ENCODE data around the gene PAXIP1.

PAXIP1 gene

DNA sequence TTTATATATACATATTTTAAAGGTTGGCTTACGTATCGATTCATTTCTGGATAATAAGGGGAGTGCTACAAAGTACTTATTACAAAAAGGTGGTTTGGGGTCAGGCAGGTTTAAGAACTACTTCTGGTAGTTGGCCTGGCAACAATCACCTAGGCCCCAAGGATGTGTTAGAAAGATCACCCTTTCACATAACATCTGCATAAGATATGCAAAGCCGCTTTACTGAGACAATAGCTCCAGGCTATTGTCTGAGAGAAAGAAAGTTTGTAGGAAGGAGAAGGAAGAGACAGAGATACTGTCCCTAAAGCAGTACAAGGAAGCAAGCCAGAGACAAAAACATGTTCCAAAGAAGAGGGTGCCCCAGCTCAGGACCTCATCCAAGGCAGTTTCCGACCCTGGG lies 6.2 kb downstream of the PAXIP1 start:
- no peak for DNase-seq (ENCODE audit: low spot score)

DNA sequence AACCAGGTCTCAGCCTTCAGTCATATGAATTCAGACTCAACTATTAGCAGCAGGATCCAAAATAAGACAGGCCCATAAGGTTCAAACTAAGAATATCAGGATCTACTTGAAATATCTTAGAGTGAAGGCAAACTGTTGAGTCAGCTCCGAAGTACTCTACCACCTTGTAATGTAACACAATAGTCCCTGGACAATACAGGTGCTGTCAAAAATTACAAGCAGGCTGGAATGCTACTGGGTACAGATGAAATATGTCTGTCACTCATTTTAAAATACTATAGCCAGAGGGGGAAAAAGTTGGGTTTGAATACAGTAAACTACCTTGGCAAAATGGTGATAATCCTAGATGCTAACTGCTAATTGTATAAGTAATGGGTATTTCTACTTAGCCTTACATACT lies 6.8 kb downstream of the PAXIP1 start:
- no peak for DNase-seq (ENCODE audit: low spot score)

DNA sequence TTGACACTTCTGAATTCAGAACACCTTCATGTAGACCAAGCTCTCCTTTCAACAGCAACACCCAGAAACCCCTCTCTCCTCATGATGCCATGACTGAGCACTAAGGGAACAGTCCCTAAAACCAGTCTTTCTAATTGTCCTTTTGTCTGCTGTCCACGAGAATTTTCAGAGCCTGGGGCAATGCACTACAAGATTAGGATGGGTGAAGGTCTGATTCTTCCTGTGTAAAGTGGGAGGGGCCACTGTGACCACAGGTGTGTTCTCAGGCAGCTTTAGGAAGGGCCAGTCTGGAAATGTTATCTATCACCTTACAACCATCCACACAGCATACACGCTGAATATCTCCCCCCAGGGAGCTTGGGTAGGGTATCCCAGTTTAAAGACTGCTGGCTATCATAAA lies 7.9 kb downstream of the PAXIP1 start:
- DNase-seq (ENCODE audit: low spot score) = no peak

DNA sequence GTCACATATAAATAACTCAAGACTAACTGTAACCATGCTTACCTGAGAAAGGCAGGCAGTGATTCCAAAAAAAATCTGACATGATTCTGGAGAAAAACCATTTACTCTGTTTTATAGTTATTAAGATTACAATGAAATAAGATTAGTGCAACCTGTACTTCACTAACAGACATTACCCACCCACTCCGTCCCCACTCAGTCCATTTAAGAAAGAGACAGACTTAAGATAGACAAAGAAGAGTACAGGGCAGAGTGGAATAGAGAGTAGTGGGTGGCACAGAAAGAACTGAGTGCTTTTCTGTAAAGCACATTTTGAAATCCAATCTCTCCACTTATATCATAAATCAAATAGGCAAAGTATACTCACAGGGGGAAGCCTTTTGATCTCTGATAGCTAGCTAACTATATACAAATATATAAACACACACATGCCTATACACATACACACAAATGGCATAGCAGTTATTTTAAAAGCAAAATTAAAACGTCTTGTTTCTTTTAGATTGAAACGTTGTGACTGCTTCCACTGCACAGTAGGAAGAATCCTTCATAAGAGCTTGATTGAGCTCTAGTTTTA lies 11.9 kb downstream of the PAXIP1 start:
- no peak for DNase-seq (ENCODE audit: low spot score)

DNA sequence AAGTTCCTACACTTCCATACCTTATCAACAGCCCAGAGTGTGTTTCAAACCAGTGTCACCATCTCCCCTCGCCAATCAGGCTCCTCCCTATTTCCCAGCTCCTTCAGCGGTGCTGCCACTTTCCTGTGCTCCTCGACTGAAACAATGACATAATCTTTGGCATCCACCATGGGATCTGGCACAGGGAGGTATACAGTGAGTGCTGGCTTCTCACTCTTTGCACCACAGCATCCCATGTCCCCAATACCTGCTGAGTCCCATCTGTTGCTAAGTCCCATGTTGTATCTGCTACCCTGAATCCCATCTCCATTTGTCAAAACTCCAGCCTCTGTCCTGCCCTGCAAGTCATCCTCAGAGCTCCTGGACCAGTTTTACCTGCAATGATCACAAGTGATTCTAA lies 15.4 kb downstream of the PAXIP1 start:
- DNase-seq (ENCODE audit: low spot score) = no peak

DNA sequence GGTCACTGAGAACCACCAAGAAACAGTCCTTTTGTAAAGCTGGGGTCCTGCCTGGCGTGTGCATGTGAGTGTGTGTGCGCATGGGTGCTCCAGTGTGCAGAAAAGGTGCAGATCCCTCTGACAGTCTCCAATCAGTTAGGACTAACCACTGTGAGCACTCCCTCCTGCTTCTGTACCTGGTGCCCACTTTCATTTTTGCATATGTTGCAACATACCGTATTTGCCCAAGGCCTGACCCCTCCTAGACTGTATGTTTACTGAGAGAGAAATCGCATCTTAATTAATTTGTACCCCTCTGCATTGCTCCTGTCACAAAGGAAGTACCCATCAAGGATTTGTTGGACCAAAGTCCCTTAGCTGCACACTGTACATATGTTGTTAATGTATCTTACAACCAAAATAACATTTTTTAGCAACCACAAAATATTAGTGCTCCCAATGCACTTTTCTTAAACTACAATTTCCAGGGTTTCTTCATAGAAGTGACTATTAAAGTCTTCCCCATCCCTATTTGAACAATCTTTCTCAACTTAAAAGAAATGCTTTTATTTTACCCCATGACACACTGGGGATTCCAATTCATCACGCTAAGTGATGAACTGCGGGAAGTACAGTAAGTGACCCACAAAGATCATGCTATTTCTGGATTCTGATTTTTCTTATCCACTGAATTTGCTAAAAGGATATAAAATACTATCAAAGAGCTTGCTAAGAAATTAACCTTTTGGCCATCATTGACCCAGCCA lies 16.6 kb downstream of the PAXIP1 start:
- no peak for DNase-seq (ENCODE audit: low spot score)

DNA sequence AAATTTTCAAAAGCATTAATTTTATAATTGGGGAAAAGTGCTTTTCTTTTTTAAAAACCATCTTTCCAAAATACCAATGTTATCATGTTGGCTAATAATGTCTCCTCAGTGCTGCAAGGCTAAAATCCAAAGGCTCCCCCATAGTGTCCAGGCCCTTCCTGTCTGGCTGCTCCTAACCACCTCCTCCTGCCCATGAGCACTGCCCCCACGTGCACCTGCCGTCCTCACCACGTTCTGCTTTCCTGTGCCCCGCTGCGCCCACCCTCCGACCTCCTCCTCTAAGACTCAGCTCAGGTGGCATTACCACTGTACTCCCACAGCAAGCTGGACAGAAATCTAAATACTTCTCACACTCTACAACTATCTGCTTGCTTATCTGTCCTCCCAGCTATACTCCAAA lies 17.7 kb downstream of the PAXIP1 start:
- no peak for DNase-seq (ENCODE audit: low spot score)

DNA sequence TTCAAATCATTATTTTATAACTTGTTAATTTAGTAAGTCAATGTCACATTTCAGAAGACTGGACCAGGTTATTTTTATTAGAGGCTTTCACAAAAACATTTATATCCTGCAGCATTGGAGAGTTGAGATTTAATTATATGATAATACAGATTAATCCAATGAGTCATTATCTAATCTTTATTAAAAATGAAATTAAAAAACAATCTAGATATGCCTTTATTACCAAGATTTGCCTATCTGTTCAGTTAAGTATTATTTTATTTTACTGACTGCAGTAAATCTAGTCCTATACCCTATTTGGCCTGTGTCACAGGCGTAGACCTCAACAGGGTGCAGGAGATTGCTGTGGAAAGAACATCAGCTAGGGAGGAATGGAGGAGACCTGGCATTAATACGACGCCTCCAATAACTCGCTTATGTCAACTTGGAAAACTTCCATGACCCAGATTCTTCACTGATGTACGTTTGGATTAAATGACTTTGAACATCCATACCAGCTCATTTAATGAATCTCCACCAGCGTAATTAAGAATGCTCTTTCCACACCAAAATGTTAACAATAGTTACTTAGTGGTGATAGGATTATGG lies 18.2 kb downstream of the PAXIP1 start:
- DNase-seq (ENCODE audit: low spot score) = no peak

DNA sequence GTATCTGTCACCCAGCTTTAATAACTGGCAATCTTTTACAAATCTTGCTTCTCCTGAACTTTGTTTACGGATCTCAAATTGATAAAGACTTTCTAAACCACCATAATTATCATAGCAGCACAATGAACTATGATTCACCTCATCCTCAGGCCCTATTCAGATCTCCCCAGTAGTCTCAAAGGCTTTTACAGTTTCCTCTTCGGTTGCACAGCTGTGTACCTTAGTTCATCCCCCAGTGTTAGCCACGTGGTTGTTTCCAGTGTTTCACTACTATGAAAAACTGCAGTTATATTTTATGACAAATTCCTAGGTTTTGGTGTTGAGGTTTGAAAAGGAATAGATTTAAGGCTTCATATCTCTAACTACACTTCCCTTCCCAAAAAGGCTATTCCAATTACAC lies 24.9 kb downstream of the PAXIP1 start:
- no peak for DNase-seq (ENCODE audit: low spot score)

DNA sequence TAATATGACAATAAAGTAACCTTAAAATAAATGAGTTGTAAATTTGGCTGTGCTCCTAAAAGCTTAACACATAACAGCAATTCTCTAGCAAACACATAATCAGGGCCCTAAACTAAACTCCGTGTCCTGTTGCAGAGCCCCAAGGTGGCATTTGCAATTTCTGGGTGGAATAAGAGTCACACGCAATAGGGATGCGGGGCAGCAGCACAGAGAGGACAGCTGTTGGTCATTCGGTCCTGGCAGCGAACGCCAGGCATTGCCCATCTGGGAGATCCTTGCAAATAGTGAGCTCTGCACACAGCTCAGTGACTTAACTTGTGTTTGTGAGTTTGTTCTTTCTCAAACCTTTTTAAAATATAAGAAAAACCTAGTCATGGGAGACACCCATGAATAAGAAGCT lies 25.7 kb downstream of the PAXIP1 start:
- DNase-seq (ENCODE audit: low spot score) = no peak

DNA sequence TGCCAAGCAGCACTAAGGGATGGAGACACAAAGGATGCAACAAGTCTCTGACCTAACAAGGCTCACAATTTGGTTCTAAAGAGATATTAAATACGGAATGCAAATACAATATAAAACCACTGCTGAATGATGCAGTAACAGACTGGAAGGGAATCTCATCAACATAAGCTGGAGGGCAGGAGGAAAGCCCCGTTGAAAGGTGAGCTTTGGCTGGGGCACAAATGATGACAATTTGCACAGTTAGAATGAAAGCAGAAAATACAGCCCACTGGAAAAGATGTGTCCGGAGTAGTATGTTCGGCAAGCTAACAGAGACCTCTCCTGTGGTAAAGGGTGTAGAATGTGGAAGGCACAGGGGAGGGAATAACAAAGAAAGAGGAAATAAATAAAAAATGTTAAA lies 26.1 kb downstream of the PAXIP1 start:
- DNase-seq (ENCODE audit: low spot score) = no peak

DNA sequence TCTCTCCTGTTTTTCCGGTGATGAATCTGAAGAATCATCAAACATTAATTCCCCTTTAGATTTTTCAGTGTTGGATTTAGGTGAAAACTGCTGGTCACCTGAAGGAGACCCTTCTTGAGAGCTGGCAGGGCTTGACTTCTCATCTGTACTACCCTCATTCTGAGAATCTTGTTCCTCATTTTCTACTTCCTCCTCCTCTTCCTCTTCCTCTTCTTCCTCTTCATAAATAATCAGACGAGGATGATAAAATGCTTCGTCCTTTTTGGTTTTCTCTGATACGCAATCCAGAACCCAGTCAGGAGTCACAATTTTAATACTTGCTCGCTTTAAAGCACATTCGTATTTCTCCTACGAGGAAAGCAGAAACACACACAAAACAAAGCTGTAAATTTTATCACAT lies 26.9 kb downstream of the PAXIP1 start:
- no peak for DNase-seq (ENCODE audit: low spot score)

DNA sequence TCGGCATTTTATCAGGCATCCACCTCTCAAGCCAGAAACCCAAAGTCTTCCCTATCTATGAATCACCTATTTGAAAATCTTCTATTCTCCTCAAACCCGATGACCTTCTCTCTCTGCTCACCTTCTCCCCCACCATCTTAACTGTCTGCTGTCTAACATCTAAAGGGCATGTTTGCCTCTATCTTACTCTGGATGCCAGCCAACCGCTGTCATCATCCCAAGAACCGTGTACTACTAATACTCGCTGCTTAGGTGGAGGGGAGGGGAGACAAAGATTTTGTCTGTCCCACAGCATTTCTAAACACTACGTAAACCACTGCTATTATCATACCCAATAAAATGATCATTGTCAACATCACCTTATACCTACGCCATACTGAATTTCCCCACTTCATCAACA lies 29.5 kb downstream of the PAXIP1 start:
- no peak for DNase-seq (ENCODE audit: low spot score)

DNA sequence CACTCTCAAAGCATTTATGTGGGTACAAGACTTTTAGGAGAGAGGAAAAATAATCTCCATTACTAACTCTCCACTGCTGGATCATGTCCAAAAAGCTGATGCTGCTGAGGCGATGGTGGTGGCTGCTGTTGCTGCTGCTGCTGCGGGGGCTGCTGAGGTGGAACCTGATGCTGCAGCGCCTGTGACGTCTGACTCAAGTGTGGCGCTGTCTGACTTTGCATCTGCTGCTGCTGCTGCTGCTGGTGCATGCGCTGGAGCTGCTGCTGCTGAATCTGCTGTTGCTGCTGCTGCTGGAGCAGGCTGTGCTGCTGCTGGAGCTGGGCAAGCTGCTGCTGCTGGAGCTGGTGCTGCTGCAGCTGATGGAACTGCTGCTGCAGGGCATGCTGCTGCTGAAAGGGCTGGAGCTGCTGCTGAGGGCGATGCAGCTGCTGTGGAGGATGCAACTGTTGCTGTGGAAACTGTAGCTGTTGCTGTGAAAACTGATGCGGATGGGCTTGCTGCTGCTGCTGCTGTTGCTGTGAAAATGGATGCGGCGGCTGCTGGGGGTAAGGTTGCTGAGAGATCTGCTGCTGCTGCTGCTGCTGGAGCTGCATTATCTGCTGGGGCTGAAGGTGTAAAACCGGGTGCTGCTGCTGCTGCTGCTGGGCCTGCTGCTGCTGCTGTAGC lies 34.5 kb downstream of the PAXIP1 start:
- no peak for DNase-seq (ENCODE audit: low spot score)

DNA sequence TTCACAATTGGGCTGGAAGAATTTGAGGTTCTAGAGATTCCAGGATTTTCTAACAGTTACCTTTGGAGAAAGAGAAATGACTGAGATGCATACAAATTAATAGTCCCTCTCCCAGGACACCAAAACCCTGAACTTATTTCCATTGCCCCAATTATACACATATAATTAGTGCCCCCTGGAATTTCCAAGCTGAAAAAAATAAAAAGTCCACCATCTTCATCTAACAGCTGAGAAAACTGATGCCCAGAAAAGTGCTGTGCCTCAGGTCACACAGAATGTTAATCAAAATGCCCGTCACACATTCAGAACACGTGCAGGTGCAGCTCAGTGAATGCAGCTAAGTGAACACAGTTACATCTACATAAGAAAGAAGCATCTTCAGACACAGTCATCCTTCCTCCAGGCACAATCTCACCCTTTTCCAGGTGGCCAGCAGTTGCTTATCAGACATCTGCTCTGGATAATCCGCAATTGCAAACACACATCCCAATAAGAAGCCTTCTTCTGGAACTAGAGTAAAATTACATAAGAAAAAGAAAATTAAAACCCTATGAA lies 35.4 kb downstream of the PAXIP1 start:
- DNase-seq (ENCODE audit: low spot score) = no peak

DNA sequence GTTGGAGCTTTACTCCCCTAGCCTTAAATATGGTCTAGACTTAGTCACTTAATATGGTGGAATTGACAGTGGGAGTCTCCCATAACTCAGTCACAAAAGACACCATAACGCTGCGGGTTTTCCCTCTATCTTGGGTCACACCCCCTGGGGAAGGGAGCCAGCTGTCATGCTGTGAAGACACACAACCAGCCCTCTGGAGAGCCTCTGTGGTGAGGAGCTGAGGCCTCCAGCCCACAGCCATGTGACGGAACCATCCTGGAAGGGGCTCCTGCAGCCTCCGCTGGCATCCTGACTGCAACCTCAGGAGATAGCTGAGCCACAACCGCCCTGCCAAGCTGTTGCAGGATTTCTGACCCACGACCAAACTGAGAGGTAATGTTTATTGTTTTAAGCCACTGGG lies 37.9 kb downstream of the PAXIP1 start:
- no peak for DNase-seq (ENCODE audit: low spot score)

DNA sequence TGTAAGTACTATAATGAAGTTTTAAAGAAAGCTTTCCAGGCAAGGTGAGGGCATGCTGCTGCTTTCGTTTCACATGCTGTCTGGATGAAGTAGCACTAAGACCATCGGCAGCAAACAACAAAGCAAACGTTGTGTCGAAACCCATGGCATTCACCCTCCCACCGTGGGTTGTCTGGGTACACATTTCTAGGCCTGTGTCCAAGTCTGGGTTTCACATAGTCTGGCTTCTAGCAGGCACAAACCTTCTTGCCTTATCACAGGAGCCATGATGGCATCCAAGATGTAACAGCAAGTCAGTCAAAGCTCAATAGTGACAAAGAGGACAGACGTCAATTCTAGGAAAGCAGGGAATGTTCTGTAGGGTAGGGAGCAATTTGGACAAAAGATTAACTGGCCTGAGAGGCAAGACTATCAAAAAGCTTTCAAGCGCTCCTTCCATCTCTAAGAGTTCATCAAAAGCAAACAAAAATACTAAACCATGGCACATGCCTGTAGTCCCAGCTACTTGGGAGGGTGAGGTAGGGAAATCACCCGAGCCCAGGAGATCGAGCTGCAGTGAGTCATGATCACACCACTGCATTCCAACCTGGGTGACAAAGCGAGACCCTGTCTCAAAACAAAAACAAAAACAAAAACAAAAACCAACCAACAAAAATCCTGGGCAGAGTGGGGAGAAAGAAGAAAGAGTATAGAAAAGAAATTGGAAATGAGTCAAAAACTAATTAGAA lies 42.7 kb downstream of the PAXIP1 start:
- DNase-seq (ENCODE audit: low spot score) = peak; percentile 23

DNA sequence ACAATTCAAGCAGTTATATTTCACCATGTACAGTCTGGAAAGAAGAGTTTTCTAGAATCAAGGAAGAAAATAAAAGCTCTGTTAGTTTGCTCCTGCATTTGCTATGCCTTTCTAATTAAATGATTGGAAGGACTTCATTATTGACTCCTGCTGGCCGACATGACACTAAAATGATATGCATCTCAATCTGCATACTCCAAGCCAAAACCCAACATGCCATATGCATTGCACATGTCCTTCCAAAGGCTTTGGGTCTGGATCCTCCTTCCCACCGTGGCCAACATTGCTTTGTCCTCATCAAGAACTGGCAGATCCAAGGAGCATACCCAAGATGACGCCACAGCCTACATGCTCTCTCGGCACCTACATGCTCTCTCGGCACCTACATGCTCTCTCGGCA lies 46.5 kb downstream of the PAXIP1 start:
- no peak for DNase-seq (ENCODE audit: low spot score)

DNA sequence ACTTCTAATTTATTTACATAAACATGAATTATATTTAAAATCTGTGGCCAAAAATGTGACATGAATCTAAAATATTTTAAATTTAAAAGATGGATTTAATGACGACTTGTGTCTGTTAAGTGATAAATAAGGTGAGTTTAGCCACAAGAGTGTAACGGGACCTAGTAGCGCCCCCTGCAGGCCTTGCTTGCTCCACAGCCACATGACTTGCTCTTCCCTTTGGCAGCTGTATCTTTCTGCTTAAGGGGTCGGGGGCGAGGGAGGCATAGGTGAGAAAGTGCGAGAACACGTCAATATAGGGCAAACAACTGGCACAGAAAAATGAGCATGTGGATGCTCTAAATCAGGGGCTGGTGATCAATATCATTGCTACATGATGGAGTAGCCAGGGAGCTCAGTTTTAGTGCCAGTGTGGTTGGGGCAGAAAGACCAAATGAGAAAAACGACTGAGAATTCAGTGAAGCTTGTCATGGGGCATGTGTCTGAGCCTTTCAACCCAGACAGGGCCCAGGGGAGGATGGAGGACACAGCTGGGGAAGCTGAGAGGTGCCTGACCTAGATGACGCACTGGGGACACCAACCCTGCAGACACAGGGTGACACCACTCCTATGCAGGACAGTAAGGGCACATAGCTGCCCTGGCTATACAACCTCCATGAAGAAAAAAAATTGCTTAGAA lies 49.8 kb downstream of the PAXIP1 start:
- peak; percentile 48 for DNase-seq (ENCODE audit: low spot score)

DNA sequence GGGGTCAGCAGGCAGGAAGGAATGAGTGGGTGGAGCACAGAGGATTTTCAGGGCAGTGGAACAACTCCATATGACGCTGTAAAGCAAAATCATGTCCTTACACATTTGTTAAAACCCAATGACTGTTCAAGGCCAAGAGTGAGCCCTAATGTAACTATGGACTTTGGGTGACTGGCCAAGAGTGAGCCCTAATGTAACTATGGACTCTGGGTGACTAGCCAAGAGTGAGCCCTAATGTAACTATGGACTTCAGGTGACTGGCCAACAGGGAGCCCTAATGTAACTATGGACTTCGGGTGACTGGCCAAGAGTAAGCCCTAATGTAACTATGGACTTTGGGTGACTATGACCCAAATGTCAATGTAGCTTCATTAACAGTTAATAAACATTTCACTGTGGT lies 52.0 kb downstream of the PAXIP1 start:
- no peak for DNase-seq (ENCODE audit: low spot score)

DNA sequence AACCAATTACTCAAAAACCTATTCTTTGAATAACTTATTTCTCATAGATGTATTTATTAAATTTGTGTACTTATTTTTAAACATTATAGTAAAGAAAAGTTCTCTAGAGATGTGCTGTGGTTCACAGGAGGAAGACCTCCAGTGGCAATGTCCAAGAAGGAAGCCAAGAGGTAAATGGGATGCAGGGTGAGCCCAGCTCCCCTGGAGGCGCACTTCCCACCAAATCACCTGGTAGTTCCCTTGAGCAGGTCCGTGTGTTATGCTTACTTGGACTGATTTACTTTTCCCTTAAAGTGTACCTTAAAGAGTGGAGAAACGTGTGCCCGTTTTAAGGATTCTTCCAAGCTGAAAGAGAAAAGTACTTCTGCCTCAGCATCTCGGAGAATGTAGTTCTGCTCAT lies 55.3 kb downstream of the PAXIP1 start:
- DNase-seq (ENCODE audit: low spot score) = no peak

DNA sequence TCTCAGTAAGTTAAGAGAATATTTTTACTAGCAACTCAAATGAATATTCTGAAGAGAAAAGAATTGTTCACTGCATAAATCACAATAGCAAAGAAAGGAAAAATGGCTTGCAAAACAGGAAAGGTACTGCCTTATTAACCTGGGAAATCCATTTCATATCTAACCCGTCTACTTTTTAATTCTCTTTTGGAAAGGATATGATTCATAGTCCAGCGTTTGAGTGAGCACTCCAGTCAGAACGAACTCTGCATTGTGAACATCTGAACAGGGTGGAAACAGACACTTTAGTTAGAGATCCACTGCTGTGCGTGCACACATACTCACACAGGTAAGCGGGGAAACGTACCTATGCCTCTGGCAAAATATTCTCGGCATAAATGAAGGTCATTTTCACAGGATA lies 56.8 kb downstream of the PAXIP1 start:
- no peak for DNase-seq (ENCODE audit: low spot score)
